NB4 (cell line): ENCODE measurements around the gene SYNGR3.

Experiments used
- DNase-seq: peaks from one replicate; pipeline ENCODE4 v3.0.0; 2010; ENCODE audit warnings: low read depth
- H3K4me3 ChIP-seq: one replicate; pipeline ENCODE4 v1.5.1; 2011; ENCODE audit warnings: mild to moderate bottlenecking, low read depth, low read length, moderate library complexity
- MYC ChIP-seq: IDR thresholded peaks from 2 replicates; pipeline ENCODE4 v1.6.1; 2011; ENCODE audit warnings: low read depth, low read length
- POLR2A ChIP-seq: IDR thresholded peaks from 2 replicates; pipeline ENCODE4 v1.6.1; 2011; ENCODE audit warnings: mild to moderate bottlenecking; ENCODE audit not compliant: insufficient read length; ENCODE audit errors: extremely low read depth
- TF ChIP-seq, protein P1 (sequence below): IDR thresholded peaks from one replicate; pipeline ENCODE4 v1.5.1; 2012; ENCODE audit warnings: low read depth, low read length
- TF ChIP-seq, protein P2 (sequence below): IDR thresholded peaks from 2 replicates; pipeline ENCODE4 v1.6.1; 2011; ENCODE audit warnings: low read depth, low read length

Gene SYNGR3

DNA sequence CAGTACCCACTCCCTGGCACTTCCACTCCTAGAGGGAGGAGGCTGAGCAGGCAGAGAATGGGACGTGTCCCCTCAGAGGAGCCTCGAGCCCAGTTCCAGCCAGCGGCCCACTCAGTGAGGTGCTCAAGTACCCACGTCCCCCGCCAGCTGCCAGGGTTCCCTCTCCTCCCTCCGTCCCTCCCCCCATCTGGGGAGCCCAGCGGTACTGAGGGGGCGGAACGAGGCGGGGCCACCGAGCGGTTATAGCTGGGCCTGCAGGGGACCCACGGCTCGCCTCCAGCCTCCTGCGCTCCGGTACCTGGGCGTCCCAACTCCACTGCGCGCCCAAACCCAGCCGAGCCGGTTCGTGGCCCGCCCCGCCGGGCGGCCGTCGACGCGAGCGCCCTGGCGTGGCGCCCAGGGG is 29.7 kb downstream of the SYNGR3 start, which contains the start of gene NPW:
NPW (plus strand) TSS at position 268 of the 403 bp plus-strand sequence.
- DNase-seq, result no peak
- H3K4me3 ChIP-seq, result no peak within 1 kb of the TSS
- TF ChIP-seq POLR2A (no peak), MYC (no peak)
- TF ChIP-seq, protein P1, sequence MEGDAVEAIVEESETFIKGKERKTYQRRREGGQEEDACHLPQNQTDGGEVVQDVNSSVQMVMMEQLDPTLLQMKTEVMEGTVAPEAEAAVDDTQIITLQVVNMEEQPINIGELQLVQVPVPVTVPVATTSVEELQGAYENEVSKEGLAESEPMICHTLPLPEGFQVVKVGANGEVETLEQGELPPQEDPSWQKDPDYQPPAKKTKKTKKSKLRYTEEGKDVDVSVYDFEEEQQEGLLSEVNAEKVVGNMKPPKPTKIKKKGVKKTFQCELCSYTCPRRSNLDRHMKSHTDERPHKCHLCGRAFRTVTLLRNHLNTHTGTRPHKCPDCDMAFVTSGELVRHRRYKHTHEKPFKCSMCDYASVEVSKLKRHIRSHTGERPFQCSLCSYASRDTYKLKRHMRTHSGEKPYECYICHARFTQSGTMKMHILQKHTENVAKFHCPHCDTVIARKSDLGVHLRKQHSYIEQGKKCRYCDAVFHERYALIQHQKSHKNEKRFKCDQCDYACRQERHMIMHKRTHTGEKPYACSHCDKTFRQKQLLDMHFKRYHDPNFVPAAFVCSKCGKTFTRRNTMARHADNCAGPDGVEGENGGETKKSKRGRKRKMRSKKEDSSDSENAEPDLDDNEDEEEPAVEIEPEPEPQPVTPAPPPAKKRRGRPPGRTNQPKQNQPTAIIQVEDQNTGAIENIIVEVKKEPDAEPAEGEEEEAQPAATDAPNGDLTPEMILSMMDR, result no peak
- TF ChIP-seq, protein P2, sequence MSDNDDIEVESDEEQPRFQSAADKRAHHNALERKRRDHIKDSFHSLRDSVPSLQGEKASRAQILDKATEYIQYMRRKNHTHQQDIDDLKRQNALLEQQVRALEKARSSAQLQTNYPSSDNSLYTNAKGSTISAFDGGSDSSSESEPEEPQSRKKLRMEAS, result no peak

DNA sequence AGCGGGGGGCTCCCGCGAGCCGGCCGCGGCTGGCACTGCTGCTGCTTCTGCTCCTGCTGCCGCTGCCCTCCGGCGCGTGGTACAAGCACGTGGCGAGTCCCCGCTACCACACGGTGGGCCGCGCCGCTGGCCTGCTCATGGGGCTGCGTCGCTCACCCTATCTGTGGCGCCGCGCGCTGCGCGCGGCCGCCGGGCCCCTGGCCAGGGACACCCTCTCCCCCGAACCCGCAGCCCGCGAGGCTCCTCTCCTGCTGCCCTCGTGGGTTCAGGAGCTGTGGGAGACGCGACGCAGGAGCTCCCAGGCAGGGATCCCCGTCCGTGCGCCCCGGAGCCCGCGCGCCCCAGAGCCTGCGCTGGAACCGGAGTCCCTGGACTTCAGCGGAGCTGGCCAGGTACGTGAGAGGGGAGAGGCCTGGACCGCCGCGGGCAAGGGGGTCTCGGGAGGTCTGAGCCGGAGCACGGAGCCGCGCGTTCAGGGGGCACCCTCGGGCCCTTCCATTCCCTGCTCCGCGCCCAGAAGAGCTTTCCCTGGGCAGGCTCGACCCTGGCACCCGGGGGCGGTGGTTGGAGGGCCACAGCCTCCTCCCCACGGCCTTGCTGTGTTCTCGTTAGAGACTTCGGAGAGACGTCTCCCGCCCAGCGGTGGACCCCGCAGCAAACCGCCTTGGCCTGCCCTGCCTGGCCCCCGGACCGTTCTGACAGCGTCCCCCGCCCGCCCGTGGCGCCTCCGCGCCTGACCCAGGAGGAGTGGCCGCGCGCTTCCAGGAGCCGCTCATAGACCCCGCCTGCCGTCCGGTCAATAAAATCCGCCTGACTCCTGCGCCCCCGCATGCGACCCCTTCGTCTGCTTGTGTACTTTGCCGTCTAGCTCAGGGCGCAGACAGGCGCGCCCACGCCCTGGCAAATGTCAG is 30.4 kb downstream of the SYNGR3 start:
- DNase-seq, result no peak
- H3K4me3 ChIP-seq, result no peak overlapping the region

DNA sequence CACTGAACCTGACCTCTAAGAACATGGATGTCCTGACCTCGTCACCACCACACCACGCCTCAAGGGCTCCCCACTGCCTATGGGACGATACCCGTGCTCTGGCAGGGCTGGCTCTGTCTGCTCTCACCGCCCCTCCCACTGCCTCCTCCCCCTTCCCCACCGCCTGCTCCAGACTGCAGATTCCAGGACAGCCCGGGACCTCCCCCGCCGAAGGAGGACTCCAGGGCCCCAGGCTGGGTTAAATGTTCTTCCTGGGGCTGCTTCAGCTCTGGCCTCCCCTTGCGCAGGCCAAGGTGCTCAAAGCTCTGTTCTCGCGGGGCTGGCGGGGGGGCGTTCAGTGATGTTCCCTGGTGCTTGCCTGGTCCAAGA is 32.9 kb downstream of the SYNGR3 start:
- no peak for DNase-seq
- no peak overlapping the region for H3K4me3 ChIP-seq
- TF ChIP-seq POLR2A (no peak), MYC (no peak)
- TF ChIP-seq, protein P1, result no peak
- TF ChIP-seq, protein P2, result no peak

More for the DNA sequence above, 30.4 kb downstream of the SYNGR3 start:
- TF ChIP-seq MYC, result no peak
- no peak for TF ChIP-seq POLR2A

DNA sequence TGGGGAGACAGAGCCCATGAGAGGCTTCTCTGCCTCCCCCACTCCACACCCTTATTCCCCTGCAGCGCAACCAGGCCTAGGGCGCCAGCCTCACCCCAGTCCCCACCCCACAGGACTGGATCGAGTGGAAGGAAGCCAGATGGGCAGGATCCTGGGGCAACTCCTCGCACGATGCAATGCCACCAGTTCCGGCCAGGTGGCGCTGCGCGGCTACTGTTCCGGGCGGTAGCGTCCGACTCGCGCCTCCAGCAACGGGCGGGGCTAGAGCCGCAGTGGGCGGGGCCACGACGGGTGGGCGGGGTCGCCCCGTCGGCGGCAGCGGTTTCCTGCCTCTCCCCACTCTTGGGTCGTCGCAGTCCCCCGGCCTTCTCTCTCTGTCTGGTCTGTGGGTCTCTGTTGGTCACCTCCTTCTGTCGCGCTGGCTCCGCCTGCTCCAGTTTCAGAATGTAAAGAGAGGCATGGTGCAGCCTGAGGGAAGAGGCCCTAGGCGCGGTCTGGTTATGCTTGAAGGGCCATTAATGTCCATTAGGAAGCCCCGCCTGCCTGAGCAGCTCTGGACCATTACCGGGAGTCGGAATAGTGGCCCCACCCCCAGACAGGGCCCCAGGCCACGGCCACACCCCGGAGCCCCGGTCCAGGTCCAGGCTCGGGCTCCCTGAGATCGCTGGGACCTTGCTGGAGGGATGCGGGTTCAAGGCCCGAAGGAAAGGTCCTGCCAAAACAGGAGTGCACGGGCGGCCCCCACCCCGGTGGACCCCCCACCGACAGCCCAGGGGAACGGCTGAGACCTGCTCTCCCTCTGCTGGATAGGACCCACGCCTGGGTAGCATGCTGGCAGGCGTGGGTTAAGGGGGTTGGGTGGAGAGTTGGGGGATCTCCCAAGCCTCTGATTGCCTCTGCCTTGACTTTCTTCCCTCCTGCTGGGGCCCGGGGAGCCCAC is 33.6 kb downstream of the SYNGR3 start:
- no peak overlapping the region for H3K4me3 ChIP-seq
- peak; percentile 87 for DNase-seq
- TF ChIP-seq, protein P2, result peak; percentile 74
- TF ChIP-seq MYC (peak; percentile 63; the same call in 1 of the 2 replicates), POLR2A (peak; percentile 69)
- TF ChIP-seq, protein P1, result peak; percentile 75

DNA sequence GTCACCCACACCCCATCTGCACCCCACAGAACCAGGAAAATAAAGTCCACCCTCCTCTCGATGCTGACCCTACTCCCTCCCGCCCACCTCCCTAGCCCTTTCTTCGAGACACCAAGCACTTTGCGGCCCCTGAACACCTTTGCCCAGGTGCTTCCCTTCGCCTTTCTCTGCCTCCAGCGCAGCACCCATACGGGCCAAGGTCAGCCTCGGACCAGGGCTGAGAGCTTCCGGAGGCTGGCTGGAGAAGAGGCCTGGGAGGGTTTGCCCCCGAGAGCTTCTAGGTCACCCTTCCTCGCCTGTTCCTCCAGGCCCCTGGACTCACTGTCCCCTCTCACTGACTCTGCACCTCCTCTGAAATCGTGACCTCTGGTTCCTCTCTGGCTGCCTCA is 34.3 kb downstream of the SYNGR3 start:
- no peak overlapping the region for H3K4me3 ChIP-seq
- no peak for DNase-seq
- TF ChIP-seq MYC (no peak), POLR2A (no peak)
- TF ChIP-seq, protein P1, result no peak
- TF ChIP-seq, protein P2, result no peak

DNA sequence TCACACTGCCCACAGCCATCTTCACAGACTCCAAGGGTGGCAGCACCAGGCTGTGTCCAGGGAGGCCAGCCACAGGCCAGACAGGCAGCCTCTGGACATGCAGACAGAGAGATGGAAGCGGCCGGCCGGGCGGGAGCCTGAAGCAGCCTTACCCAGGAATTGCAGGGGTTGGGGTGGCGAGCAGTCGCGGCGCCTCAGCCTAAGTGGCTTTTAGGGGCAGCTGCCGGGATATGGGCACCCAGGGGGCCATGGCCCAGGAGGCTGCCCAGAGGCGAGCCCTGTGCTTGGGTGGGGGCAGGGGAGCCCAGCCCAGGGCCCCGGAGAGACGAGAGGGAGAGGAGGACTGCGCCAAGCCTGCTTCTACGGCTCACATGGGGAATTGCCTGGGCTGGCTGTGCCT is 35.5 kb downstream of the SYNGR3 start:
- TF ChIP-seq, protein P1, result no peak
- TF ChIP-seq MYC, result no peak
- TF ChIP-seq POLR2A, result no peak
- TF ChIP-seq, protein P2, result no peak
- no peak for DNase-seq
- no peak overlapping the region for H3K4me3 ChIP-seq
